ENCODE measurements around the gene DRAP1.

DNA sequence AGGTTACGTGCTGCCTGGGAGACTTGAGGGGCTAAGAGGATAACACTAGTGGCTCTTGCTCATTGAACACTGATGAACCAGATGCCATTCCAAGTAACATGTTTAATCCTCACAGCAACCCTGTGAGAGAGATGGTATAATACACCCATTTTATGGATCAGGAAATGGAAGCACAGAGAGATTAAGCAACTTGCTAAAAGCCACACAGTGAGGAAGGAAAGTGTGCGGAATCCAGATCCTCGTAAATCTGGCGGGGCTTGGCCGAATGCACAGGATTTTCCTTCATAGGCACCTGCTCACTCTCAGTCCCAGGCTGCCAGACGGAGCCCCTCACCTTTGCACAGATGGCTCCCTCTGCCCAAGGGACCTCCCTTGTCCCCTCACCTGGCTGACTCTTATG is 11.3 kb upstream of the DRAP1 start:
- no peak for TF ChIP-seq CTCF (IDR thresholded peaks at IDR 0.05)
- no peak for TF ChIP-seq REST (IDR thresholded peaks at IDR 0.05; ENCODE audit: insufficient read depth in 1 of 2, low read depth in 2 of 2, low read length in 1 of 2)
- TF ChIP-seq POLR2AphosphoS5 (IDR thresholded peaks at IDR 0.05; ENCODE audit: low read depth, low read length): no peak
- no peak for TF ChIP-seq TCF7L2 (IDR thresholded peaks at IDR 0.05; ENCODE audit: low read depth, low read length)
- no peak for TF ChIP-seq SIN3A (IDR thresholded peaks at IDR 0.05; ENCODE audit: borderline replicate concordance, insufficient read depth, low read depth, low read length)

Measured in Panc1 (cell line).